ENCODE results near the gene BICC1.

Gene BICC1

GRCh38 chr10:58712982-58713381 is 200.3 kb downstream of the BICC1 start:
- no peaks in the 10 kb centered on the region for H3K27me3 ChIP-seq (ENCODE audit: insufficient read depth, low read length, poor library complexity, severe bottlenecking)
- no peaks in the 10 kb centered on the region for H3F3A ChIP-seq (ENCODE audit: low read depth)
- no peaks in the 10 kb centered on the region for H4K20me1 ChIP-seq (ENCODE audit: insufficient read depth, low read length, poor library complexity, severe bottlenecking)
- H3K36me3 ChIP-seq (ENCODE audit: insufficient read depth, low read length), result no peaks in the 10 kb centered on the region
- TF ChIP-seq CTCF (conservative IDR thresholded peaks at IDR 0.05; ENCODE audit: low read length) (no peak), EZH2phosphoT487 (IDR thresholded peaks at IDR 0.05; ENCODE audit: borderline replicate concordance) (no peak)
- H3K4me2 ChIP-seq (ENCODE audit: low read depth, low read length, poor library complexity, severe bottlenecking), result no peak overlapping the region
- no peaks in the 10 kb centered on the region for H3K9me2 ChIP-seq (replicated peaks; ENCODE audit: low read depth, low read length)
- no peak overlapping the region for H3K4me3 ChIP-seq (ENCODE audit: low read length, poor library complexity, severe bottlenecking)
- H3K9me3 ChIP-seq (ENCODE audit: insufficient read depth, low read depth, low read length), result no peaks in the 10 kb centered on the region
- no peak overlapping the region for H2AFZ ChIP-seq (ENCODE audit: low read length)
- no peaks in the 10 kb centered on the region for H3K79me2 ChIP-seq (ENCODE audit: insufficient read depth, low read length)
- no peak overlapping the region for H3K9ac ChIP-seq (ENCODE audit: low read depth, low read length, poor library complexity, severe bottlenecking)
- H3K4me1 ChIP-seq (ENCODE audit: insufficient read depth, low read length, poor library complexity, severe bottlenecking), result no peaks in the 10 kb centered on the region

- no peaks in the 10 kb centered on the region for H3K79me2 ChIP-seq (ENCODE audit: insufficient read depth, low read length)
- H4K20me1 ChIP-seq (ENCODE audit: insufficient read depth, low read length, poor library complexity, severe bottlenecking), result no peaks in the 10 kb centered on the region
- no peak overlapping the region for H3K4me2 ChIP-seq (ENCODE audit: low read depth, low read length, poor library complexity, severe bottlenecking)
- H3K9me3 ChIP-seq (ENCODE audit: insufficient read depth, low read depth, low read length), result no peaks in the 10 kb centered on the region
- TF ChIP-seq EZH2phosphoT487 (IDR thresholded peaks at IDR 0.05; ENCODE audit: borderline replicate concordance), result no peak
- TF ChIP-seq CTCF (conservative IDR thresholded peaks at IDR 0.05; ENCODE audit: low read length), result no peak
- no peak overlapping the region for H3K9ac ChIP-seq (ENCODE audit: low read depth, low read length, poor library complexity, severe bottlenecking)
- no peaks in the 10 kb centered on the region for H3F3A ChIP-seq (ENCODE audit: low read depth)
- no peaks in the 10 kb centered on the region for H3K36me3 ChIP-seq (ENCODE audit: insufficient read depth, low read length)
- no peak overlapping the region for H2AFZ ChIP-seq (ENCODE audit: low read length)
- H3K27me3 ChIP-seq (ENCODE audit: insufficient read depth, low read length, poor library complexity, severe bottlenecking), result no peaks in the 10 kb centered on the region
- H3K4me1 ChIP-seq (ENCODE audit: insufficient read depth, low read length, poor library complexity, severe bottlenecking), result no peaks in the 10 kb centered on the region
- no peaks in the 10 kb centered on the region for H3K9me2 ChIP-seq (replicated peaks; ENCODE audit: low read depth, low read length)
- H3K4me3 ChIP-seq (ENCODE audit: low read length, poor library complexity, severe bottlenecking), result no peak overlapping the region
Observed at GRCh38 chr10:58714409-58714808, 201.7 kb downstream of the BICC1 start.

- Histone ChIP-seq H3F3A (ENCODE audit: low read depth) (no peaks in the 10 kb centered on the region), H2AFZ (ENCODE audit: low read length) (no peak overlapping the region), H3K4me2 (ENCODE audit: low read depth, low read length, poor library complexity, severe bottlenecking) (no peak overlapping the region), H3K27me3 (ENCODE audit: insufficient read depth, low read length, poor library complexity, severe bottlenecking) (no peaks in the 10 kb centered on the region), H4K20me1 (ENCODE audit: insufficient read depth, low read length, poor library complexity, severe bottlenecking) (no peaks in the 10 kb centered on the region), H3K9me3 (ENCODE audit: insufficient read depth, low read depth, low read length) (no peaks in the 10 kb centered on the region), H3K9me2 (replicated peaks; ENCODE audit: low read depth, low read length) (no peaks in the 10 kb centered on the region), H3K9ac (ENCODE audit: low read depth, low read length, poor library complexity, severe bottlenecking) (no peak overlapping the region), H3K4me3 (ENCODE audit: low read length, poor library complexity, severe bottlenecking) (no peak overlapping the region), H3K79me2 (ENCODE audit: insufficient read depth, low read length) (no peaks in the 10 kb centered on the region), H3K36me3 (ENCODE audit: insufficient read depth, low read length) (no peaks in the 10 kb centered on the region), H3K4me1 (ENCODE audit: insufficient read depth, low read length, poor library complexity, severe bottlenecking) (no peaks in the 10 kb centered on the region)
- TF ChIP-seq CTCF (conservative IDR thresholded peaks at IDR 0.05; ENCODE audit: low read length), result no peak
- no peak for TF ChIP-seq EZH2phosphoT487 (IDR thresholded peaks at IDR 0.05; ENCODE audit: borderline replicate concordance)
Observed at GRCh38 chr10:58715061-58715460, 202.4 kb downstream of the BICC1 start.
